Testis (tissue), 2 donors: Measurements from ENCODE around the gene ZNF133.

Experiments
- CTCF ChIP-seq, 3 experiments: fragments of 450-650 bp in 2 of 3; fragments of 200-600 bp in 1 of 3; sonication (generic) in 1 of 3; IDR thresholded peaks; one replicate each; pipeline ENCODE4 v1.5.1; 2016 to 2019; ENCODE audit warnings: antibody characterized with exemption in 3 of 3, mild to moderate bottlenecking in 2 of 3, moderate library complexity in 1 of 3
- POLR2A ChIP-seq: fragments of 450-650 bp; IDR thresholded peaks from one replicate; pipeline ENCODE4 v1.6.1; 2017; ENCODE audit warnings: antibody characterized with exemption, mild to moderate bottlenecking, moderate library complexity

GRCh38 chr20:18240997-18241396 is 47.3 kb upstream of the ZNF133 start:
- TF ChIP-seq POLR2A (no peak), CTCF (IDR thresholded peaks at IDR 0.05) (no peak)
